ENCODE data around the gene NXN. TPM values are rescaled to one million over a fixed set of nuclear protein-coding genes. Genes with fewer than 3 reads are reported as not detected.

Gene NXN
- total RNA-seq, 5 donors from 2014 or later (not counting 1 experiment from before 2014, with no cell fraction given) = 0.56 to 1.3 (median 0.96) TPM

DNA sequence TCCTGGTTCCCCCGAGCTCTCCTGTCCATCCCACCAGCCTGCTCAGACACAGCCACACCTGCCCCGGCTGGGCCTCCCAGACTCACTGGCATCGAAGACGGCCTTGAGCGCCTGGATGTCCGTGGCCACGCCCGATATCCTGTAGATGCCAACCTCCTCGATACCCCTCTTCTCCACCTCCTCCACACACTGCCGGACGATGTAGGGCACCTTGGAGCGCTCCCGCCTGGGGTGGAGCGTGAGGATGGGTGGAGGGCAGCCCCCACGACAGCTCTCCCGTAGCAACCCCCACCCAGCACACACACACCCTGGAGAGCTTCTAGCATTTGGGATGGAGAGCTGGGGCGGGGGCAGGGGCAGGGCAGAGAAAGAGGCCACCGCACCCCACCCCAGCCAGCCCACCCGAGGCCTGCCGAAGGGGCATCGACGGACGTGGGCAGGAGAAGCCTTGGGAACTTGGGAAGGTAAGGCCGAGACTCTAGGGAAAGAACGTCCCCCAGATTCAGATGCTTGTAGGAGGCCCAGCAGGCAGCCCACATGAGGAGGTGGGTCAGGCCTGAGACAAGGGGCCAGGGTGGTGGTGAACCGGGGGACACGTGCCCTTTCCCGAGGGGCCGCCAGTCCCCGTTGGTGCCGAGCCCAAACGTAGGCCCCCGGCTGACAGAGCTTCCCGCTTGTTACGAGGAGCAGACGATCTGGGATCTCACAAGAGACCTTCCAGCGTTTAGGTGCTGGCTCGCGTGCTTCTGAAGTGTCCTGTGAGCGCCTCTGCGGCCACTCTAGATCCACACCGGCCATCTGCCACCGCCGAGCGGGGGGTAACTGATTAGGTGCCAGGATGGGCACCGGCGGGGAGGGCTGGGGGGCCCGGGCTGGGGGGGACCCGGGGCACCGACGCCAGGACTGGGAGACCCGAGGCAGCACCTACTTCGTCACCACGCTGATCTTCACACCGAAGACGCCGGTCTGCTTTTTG is 32.5 kb upstream of the NXN start:
- H3K4me1 ChIP-seq (ENCODE audit: control insufficient read depth in 1 of 2, extremely low read depth in 1 of 2, insufficient read depth in 2 of 2, low read length in 2 of 2) = no peaks in the 10 kb centered on the region
- DNase-seq (no peak), ATAC-seq (replicated peaks in 1 of 4) (no peak)
- ChIA-PET POLR2A (no interaction called here), CTCF (no interaction called here)
- H3K9me3 Mint-ChIP-seq = no peaks in the 10 kb centered on the region
- H3K27me3 Mint-ChIP-seq = no peaks in the 10 kb centered on the region
- peaks cover 12 to 49% of the 10 kb centered on the region in 2 donors for H3K36me3 ChIP-seq (ENCODE audit: control insufficient read depth in 2 of 2, extremely low read depth in 1 of 2, insufficient read depth in 1 of 2, low read length in 1 of 2)
- H3K36me3 Mint-ChIP-seq = no peaks in the 10 kb centered on the region
- no peaks in the 10 kb centered on the region for H3K9me3 ChIP-seq
- no peak overlapping the region for H3K4me3 Mint-ChIP-seq
- no peaks in the 10 kb centered on the region for H3K4me1 Mint-ChIP-seq
- 96% methylated on average over 40 of the region's 57 CpGs for WGBS (ENCODE audit: insufficient coverage)
- no peaks in the 10 kb centered on the region for H3K27me3 ChIP-seq (replicated peaks in 1 of 2; ENCODE audit: control insufficient read depth in 2 of 2, extremely low read depth in 1 of 2, insufficient read depth in 2 of 2, low read length in 1 of 2)
- H3K4me3 ChIP-seq (ENCODE audit: control insufficient read depth in 1 of 2, extremely low read depth in 1 of 2, low read length in 1 of 2) = no peak overlapping the region
- H3K27ac Mint-ChIP-seq = no peak overlapping the region
- no peak overlapping the region for H3K27ac ChIP-seq (ENCODE audit: low read length)

DNA sequence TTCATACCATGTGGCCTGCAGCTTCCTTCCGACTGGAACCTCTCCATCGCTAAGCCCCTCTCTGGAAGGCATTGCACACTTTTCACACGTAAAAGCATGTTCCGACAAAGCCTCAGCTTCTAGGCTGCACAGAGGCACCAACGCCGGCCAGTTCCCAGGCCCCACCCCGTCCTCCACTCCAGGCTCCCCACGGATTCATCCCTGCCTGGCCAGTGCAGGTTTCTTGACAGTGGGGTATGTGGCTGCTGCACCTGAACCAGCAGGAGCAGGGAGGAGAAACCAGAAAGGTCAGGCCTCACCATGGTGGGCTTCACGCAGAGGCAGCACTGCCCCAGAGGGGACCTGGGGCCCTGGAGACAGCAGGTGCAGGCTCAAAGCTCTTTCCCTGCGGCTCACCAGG is 31.6 kb upstream of the NXN start:
- Mint-ChIP-seq H3K36me3 (no peaks in the 10 kb centered on the region), H3K9me3 (no peaks in the 10 kb centered on the region), H3K4me3 (no peak overlapping the region), H3K4me1 (no peaks in the 10 kb centered on the region), H3K27me3 (no peaks in the 10 kb centered on the region), H3K27ac (no peak overlapping the region)
- no peaks in the 10 kb centered on the region for H3K9me3 ChIP-seq
- peaks cover 16 to 53% of the 10 kb centered on the region in 2 donors for H3K36me3 ChIP-seq (ENCODE audit: control insufficient read depth in 2 of 2, extremely low read depth in 1 of 2, insufficient read depth in 1 of 2, low read length in 1 of 2)
- H3K4me1 ChIP-seq (ENCODE audit: control insufficient read depth in 1 of 2, extremely low read depth in 1 of 2, insufficient read depth in 2 of 2, low read length in 2 of 2) = peaks cover 0 to 3% of the 10 kb centered on the region in 2 experiments
- H3K27me3 ChIP-seq (replicated peaks in 1 of 2; ENCODE audit: control insufficient read depth in 2 of 2, extremely low read depth in 1 of 2, insufficient read depth in 2 of 2, low read length in 1 of 2) = no peaks in the 10 kb centered on the region
- ATAC-seq (replicated peaks in 1 of 4) (no peak), DNase-seq (no peak)
- ChIA-PET POLR2A (no interaction called here), CTCF (no interaction called here)
- 97% methylated on average over 9 of the region's 10 CpGs for WGBS (ENCODE audit: insufficient coverage)
- H3K4me3 ChIP-seq (ENCODE audit: control insufficient read depth in 1 of 2, extremely low read depth in 1 of 2, low read length in 1 of 2) = no peak overlapping the region
- no peak overlapping the region for H3K27ac ChIP-seq (ENCODE audit: low read length)

DNA sequence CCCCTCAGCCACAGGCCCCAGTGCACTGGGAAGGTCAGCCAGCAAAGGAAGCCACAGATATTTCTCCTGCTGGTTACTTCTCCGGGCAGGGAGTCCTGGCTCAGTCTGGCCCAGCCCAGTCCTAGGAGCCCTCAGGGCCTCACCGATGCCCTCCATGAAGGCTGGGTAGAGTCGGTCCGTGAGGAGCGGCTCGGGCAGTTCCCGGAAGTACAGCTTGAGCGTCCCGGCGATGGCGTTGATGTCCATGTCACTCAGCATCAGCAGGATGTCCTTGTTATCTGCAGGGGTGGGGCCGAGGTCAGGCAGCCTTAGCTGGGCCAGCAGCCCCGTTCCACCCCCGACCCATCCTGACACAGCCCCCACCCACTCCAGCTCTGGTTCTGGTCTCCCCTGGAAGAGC is 31.0 kb upstream of the NXN start:
- Histone ChIP-seq H3K4me1 (ENCODE audit: control insufficient read depth in 1 of 2, extremely low read depth in 1 of 2, insufficient read depth in 2 of 2, low read length in 2 of 2) (peaks cover 0 to 7% of the 10 kb centered on the region in 2 experiments), H3K9me3 (no peaks in the 10 kb centered on the region), H3K27ac (ENCODE audit: low read length) (no peak overlapping the region), H3K27me3 (replicated peaks in 1 of 2; ENCODE audit: control insufficient read depth in 2 of 2, extremely low read depth in 1 of 2, insufficient read depth in 2 of 2, low read length in 1 of 2) (no peaks in the 10 kb centered on the region), H3K36me3 (ENCODE audit: control insufficient read depth in 2 of 2, extremely low read depth in 1 of 2, insufficient read depth in 1 of 2, low read length in 1 of 2) (peaks cover 18 to 58% of the 10 kb centered on the region in 2 donors), H3K4me3 (ENCODE audit: control insufficient read depth in 1 of 2, extremely low read depth in 1 of 2, low read length in 1 of 2) (no peak overlapping the region)
- Mint-ChIP-seq H3K27ac (no peak overlapping the region), H3K27me3 (no peaks in the 10 kb centered on the region), H3K4me1 (peaks cover under 1 to 3% (median 3%) of the 10 kb centered on the region in 3 donors), H3K36me3 (peaks cover 1% of the 10 kb centered on the region), H3K9me3 (no peaks in the 10 kb centered on the region), H3K4me3 (no peak overlapping the region)
- DNase-seq (no peak), ATAC-seq (replicated peaks in 1 of 4) (no peak)
- 98% methylated on average over 3 of the region's 14 CpGs for WGBS (ENCODE audit: insufficient coverage)
- ChIA-PET CTCF (no interaction called here), POLR2A (no interaction called here)

GRCh38 chr17:1010086-1010450 is 30.5 kb upstream of the NXN start:
- H3K27me3 Mint-ChIP-seq = no peaks in the 10 kb centered on the region
- no peak overlapping the region for H3K27ac Mint-ChIP-seq
- POLR2A ChIA-PET = no interaction called here
- CTCF ChIA-PET = no interaction called here
- H3K27ac ChIP-seq (ENCODE audit: low read length) = no peak overlapping the region
- peaks cover 6 to 8% (median 8%) of the 10 kb centered on the region in 3 donors for H3K4me1 Mint-ChIP-seq
- no peaks in the 10 kb centered on the region for H3K9me3 ChIP-seq
- peaks cover 6% of the 10 kb centered on the region for H3K36me3 Mint-ChIP-seq
- peaks cover 18 to 63% of the 10 kb centered on the region in 2 donors for H3K36me3 ChIP-seq (ENCODE audit: control insufficient read depth in 2 of 2, extremely low read depth in 1 of 2, insufficient read depth in 1 of 2, low read length in 1 of 2)
- DNase-seq (no peak), ATAC-seq (replicated peaks in 1 of 4) (no peak)
- 94% methylated on average over 8 of the region's 10 CpGs for WGBS (ENCODE audit: insufficient coverage)
- no peak overlapping the region for H3K4me3 ChIP-seq (ENCODE audit: control insufficient read depth in 1 of 2, extremely low read depth in 1 of 2, low read length in 1 of 2)
- H3K27me3 ChIP-seq (replicated peaks in 1 of 2; ENCODE audit: control insufficient read depth in 2 of 2, extremely low read depth in 1 of 2, insufficient read depth in 2 of 2, low read length in 1 of 2) = no peaks in the 10 kb centered on the region
- H3K4me3 Mint-ChIP-seq = no peak overlapping the region
- H3K4me1 ChIP-seq (ENCODE audit: control insufficient read depth in 1 of 2, extremely low read depth in 1 of 2, insufficient read depth in 2 of 2, low read length in 2 of 2) = peaks cover 0 to 7% of the 10 kb centered on the region in 2 experiments
- no peaks in the 10 kb centered on the region for H3K9me3 Mint-ChIP-seq

DNA sequence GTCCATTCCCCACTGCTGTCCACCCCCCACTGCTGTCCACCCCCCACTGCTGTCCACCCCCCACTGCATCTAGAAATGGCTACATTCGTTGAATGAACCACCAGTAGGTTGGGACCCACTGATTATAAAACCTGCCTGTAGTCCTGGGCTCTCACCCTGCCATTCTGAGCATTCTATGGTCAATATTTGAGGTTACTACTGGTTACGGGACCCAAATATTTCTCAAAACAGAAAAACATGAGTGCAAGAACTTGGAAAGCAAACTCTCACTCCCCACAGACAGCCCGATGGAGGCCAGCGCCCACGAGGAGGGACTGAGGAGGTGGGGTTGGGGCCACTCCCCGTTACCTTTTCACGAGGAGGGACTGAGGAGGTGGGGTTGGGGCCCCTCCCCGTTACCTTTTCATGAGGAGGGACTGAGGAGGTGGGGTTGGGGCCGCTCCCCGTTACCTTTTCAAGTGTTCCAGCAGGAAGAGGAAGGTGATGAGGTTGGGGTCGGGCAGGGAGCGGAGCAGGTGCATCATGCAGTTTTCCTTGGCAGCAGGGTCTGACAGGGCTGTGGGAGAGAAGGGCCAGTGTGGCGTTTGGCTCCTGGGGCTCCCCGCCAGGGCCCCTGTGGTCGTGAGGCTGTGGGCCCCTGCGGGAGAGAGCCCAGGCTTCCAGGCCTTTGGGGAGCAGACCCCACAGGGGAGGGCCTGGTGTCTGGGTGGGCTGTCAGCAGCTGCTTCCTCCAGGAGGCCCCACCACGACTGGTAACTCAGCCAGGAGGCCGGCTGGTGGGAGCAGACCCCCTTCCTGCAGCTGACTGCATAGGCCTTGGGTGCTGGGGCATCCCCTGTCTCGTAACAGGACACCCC is 29.9 kb upstream of the NXN start:
- 79% methylated on average over 12 of the region's 19 CpGs for WGBS (ENCODE audit: insufficient coverage)
- Mint-ChIP-seq H3K4me3 (no peak overlapping the region), H3K36me3 (peaks cover 8% of the 10 kb centered on the region), H3K4me1 (peaks cover 7 to 10% (median 10%) of the 10 kb centered on the region in 3 donors), H3K27me3 (no peaks in the 10 kb centered on the region), H3K27ac (no peak overlapping the region), H3K9me3 (no peaks in the 10 kb centered on the region)
- Histone ChIP-seq H3K9me3 (no peaks in the 10 kb centered on the region), H3K27me3 (replicated peaks in 1 of 2; ENCODE audit: control insufficient read depth in 2 of 2, extremely low read depth in 1 of 2, insufficient read depth in 2 of 2, low read length in 1 of 2) (no peaks in the 10 kb centered on the region), H3K4me1 (ENCODE audit: control insufficient read depth in 1 of 2, extremely low read depth in 1 of 2, insufficient read depth in 2 of 2, low read length in 2 of 2) (peaks cover 0 to 7% of the 10 kb centered on the region in 2 experiments), H3K36me3 (ENCODE audit: control insufficient read depth in 2 of 2, extremely low read depth in 1 of 2, insufficient read depth in 1 of 2, low read length in 1 of 2) (peaks cover 24 to 68% of the 10 kb centered on the region in 2 donors), H3K4me3 (ENCODE audit: control insufficient read depth in 1 of 2, extremely low read depth in 1 of 2, low read length in 1 of 2) (no peak overlapping the region), H3K27ac (ENCODE audit: low read length) (no peak overlapping the region)
- ChIA-PET CTCF (no interaction called here), POLR2A (no interaction called here)
- ATAC-seq (replicated peaks in 1 of 4) = no peak
- DNase-seq = no peak

GRCh38 chr17:1008008-1008761 is 28.6 kb upstream of the NXN start:
- Mint-ChIP-seq H3K4me3 (no peak overlapping the region), H3K36me3 (peaks cover 9% of the 10 kb centered on the region), H3K9me3 (no peaks in the 10 kb centered on the region), H3K27me3 (no peaks in the 10 kb centered on the region), H3K27ac (no peak overlapping the region), H3K4me1 (peaks cover 7 to 10% (median 10%) of the 10 kb centered on the region in 3 donors)
- peaks cover 24 to 79% of the 10 kb centered on the region in 2 donors for H3K36me3 ChIP-seq (ENCODE audit: control insufficient read depth in 2 of 2, extremely low read depth in 1 of 2, insufficient read depth in 1 of 2, low read length in 1 of 2)
- POLR2A ChIA-PET = no interaction called here
- DNase-seq (no peak), ATAC-seq (replicated peaks in 1 of 4) (no peak)
- H3K4me3 ChIP-seq (ENCODE audit: control insufficient read depth in 1 of 2, extremely low read depth in 1 of 2, low read length in 1 of 2) = no peak overlapping the region
- WGBS (ENCODE audit: insufficient coverage) = 97% methylated on average over 17 of the region's 21 CpGs
- CTCF ChIA-PET = no interaction called here
- no peak overlapping the region for H3K27ac ChIP-seq (ENCODE audit: low read length)
- H3K27me3 ChIP-seq (replicated peaks in 1 of 2; ENCODE audit: control insufficient read depth in 2 of 2, extremely low read depth in 1 of 2, insufficient read depth in 2 of 2, low read length in 1 of 2) = no peaks in the 10 kb centered on the region
- H3K4me1 ChIP-seq (ENCODE audit: control insufficient read depth in 1 of 2, extremely low read depth in 1 of 2, insufficient read depth in 2 of 2, low read length in 2 of 2) = peaks cover 0 to 7% of the 10 kb centered on the region in 2 experiments
- no peaks in the 10 kb centered on the region for H3K9me3 ChIP-seq

Data from T-cell (primary cell).